Measurements from ENCODE around the gene ACAP3.

ACAP3 gene

DNA sequence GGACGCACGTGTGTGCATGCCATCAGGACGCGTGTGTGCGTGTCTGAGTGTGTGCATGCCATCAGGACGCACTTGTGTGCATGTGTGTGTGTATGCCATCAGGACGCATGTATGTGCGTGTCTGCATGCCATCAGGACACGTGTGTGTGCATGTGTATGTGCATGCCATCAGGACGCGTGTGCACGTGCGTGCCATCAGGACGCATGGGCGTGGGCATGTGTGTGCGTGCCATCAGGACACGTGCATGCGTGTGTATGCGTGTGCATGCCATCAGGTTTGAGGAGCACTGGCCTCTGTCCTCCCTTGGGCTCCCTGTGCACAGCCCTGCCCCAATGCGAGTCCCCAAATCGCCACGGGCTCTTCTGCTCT, 48.6 kb downstream of the ACAP3 start:
- Histone ChIP-seq H3K4me3 (replicated peaks; ENCODE audit: insufficient read depth, low read length) (no peak overlapping the region), H3K27ac (replicated peaks) (peak overlapping the region; percentile 73; the same call in 1 of the 2 replicates), H3K27me3 (ENCODE audit: insufficient read depth, poor library complexity, severe bottlenecking) (no peaks in the 10 kb centered on the region)
- no peak for DNase-seq (ENCODE audit: low read depth in 1 of 2, low spot score in 1 of 2)
- TF ChIP-seq, protein P1, sequence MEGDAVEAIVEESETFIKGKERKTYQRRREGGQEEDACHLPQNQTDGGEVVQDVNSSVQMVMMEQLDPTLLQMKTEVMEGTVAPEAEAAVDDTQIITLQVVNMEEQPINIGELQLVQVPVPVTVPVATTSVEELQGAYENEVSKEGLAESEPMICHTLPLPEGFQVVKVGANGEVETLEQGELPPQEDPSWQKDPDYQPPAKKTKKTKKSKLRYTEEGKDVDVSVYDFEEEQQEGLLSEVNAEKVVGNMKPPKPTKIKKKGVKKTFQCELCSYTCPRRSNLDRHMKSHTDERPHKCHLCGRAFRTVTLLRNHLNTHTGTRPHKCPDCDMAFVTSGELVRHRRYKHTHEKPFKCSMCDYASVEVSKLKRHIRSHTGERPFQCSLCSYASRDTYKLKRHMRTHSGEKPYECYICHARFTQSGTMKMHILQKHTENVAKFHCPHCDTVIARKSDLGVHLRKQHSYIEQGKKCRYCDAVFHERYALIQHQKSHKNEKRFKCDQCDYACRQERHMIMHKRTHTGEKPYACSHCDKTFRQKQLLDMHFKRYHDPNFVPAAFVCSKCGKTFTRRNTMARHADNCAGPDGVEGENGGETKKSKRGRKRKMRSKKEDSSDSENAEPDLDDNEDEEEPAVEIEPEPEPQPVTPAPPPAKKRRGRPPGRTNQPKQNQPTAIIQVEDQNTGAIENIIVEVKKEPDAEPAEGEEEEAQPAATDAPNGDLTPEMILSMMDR (IDR thresholded peaks at IDR 0.05; ENCODE audit: insufficient read depth, low read length): no peak
- TF ChIP-seq POLR2AphosphoS5 (IDR thresholded peaks at IDR 0.05; ENCODE audit: low read depth): 0 out of 2 replicates have a peak, but pooled peaks have one; percentile 48

DNA sequence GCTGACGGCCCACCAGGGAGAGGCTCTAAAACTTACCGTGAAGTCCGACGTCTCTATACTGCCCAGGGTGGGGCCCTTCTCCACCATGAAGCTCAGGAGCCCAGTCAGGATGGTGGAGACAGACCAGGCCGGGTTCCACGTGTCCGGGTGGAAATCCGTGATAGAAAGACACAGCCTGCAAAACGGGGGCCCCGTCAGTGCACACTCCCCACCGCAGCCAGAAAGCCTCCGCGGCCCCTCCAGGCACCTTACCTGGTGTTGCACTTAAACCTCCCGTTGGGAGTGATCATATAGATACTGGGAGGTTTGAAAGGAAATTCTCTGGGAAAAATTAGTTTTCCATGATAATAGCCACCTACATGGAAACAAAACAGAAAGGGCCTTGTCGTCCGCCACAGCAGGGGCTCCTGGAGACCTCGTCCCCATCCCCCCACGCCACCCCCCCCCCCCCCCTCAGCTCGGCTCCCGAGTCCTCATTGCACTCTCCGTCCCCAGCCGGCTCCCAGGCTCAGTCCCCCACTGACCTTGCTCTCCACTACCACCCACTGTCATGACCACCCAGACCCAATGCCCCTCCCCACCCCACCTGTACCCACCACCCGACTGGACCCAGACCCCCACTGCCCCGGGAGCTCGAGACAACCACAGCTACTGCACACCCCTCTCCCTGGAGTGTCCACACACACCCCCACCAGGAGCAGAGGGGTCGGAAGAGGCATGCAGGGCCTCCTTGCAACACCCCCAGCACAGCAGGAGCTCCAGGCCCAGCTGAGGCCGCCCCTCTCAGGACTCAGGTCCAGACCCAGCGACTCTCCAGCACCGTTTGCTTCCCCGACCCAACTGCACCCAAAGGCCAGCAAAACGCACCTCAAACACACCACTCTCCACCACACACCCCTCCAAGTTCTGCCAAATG, 50.5 kb downstream of the ACAP3 start:
- DNase-seq (ENCODE audit: low read depth in 1 of 2, low spot score in 1 of 2): no peak
- Histone ChIP-seq H3K27ac (replicated peaks) (no peak overlapping the region), H3K4me3 (replicated peaks; ENCODE audit: insufficient read depth, low read length) (no peak overlapping the region), H3K27me3 (ENCODE audit: insufficient read depth, poor library complexity, severe bottlenecking) (no peaks in the 10 kb centered on the region)
- TF ChIP-seq, protein P2, sequence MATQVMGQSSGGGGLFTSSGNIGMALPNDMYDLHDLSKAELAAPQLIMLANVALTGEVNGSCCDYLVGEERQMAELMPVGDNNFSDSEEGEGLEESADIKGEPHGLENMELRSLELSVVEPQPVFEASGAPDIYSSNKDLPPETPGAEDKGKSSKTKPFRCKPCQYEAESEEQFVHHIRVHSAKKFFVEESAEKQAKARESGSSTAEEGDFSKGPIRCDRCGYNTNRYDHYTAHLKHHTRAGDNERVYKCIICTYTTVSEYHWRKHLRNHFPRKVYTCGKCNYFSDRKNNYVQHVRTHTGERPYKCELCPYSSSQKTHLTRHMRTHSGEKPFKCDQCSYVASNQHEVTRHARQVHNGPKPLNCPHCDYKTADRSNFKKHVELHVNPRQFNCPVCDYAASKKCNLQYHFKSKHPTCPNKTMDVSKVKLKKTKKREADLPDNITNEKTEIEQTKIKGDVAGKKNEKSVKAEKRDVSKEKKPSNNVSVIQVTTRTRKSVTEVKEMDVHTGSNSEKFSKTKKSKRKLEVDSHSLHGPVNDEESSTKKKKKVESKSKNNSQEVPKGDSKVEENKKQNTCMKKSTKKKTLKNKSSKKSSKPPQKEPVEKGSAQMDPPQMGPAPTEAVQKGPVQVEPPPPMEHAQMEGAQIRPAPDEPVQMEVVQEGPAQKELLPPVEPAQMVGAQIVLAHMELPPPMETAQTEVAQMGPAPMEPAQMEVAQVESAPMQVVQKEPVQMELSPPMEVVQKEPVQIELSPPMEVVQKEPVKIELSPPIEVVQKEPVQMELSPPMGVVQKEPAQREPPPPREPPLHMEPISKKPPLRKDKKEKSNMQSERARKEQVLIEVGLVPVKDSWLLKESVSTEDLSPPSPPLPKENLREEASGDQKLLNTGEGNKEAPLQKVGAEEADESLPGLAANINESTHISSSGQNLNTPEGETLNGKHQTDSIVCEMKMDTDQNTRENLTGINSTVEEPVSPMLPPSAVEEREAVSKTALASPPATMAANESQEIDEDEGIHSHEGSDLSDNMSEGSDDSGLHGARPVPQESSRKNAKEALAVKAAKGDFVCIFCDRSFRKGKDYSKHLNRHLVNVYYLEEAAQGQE (IDR thresholded peaks at IDR 0.05; ENCODE audit: insufficient replicate concordance, low read depth): no peak
- TF ChIP-seq, protein P1 (IDR thresholded peaks at IDR 0.05; ENCODE audit: insufficient read depth, low read length): no peak
- TF ChIP-seq SPI1 (IDR thresholded peaks at IDR 0.05; ENCODE audit: borderline replicate concordance, low read depth) (no peak), GABPA (IDR thresholded peaks at IDR 0.05; ENCODE audit: low read depth) (no peak), POLR2AphosphoS5 (IDR thresholded peaks at IDR 0.05; ENCODE audit: low read depth) (no peak)

DNA sequence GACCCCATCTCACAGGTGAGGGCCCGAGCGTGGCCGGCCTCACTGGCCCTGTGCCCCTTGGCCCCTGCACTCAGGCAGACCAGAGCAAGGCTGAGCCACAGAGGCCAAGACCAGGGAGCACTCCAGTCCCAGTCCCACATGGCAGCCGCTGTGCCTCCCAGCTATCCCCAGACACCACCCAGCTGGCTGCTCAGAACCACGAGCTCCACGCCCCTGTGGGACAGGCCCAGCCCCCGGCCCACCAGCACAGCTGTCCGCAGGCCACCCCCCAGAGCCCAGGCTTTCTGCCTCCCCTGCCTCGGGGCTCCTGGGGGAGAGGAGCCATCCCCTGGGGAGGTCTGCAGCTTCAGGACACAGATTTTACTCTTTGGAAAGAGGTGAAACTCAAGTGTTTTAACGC, 52.1 kb downstream of the ACAP3 start:
- Histone ChIP-seq H3K27ac (replicated peaks) (no peak overlapping the region), H3K27me3 (ENCODE audit: insufficient read depth, poor library complexity, severe bottlenecking) (no peaks in the 10 kb centered on the region), H3K4me3 (replicated peaks; ENCODE audit: insufficient read depth, low read length) (no peak overlapping the region)
- DNase-seq (ENCODE audit: low read depth in 1 of 2, low spot score in 1 of 2): no peak
- TF ChIP-seq SPI1 (IDR thresholded peaks at IDR 0.05; ENCODE audit: borderline replicate concordance, low read depth): no peak

DNA sequence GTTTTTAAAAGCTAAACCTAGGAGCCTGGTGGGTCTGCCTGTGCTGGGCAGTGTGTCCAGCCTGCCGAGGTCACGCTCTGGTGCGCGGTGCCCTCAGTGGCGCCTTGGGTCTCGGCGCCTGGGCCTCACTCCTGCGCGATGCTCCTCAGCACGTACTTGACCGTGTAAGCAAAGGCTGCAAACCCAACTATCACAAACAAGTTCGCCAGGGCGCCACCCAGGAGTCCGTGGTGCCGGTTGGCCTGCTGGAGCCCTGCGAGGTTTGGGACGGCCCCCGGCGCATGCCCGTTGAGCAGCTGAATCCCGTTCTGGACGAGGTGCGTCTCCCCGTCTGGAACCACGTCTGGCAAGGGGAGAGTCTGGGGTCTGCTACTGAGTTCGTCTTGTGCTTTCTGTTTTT, 52.7 kb downstream of the ACAP3 start:
- H3K27me3 ChIP-seq (ENCODE audit: insufficient read depth, poor library complexity, severe bottlenecking): no peaks in the 10 kb centered on the region
- DNase-seq (ENCODE audit: low read depth in 1 of 2, low spot score in 1 of 2): no peak
- TF ChIP-seq GABPA (IDR thresholded peaks at IDR 0.05; ENCODE audit: low read depth): no peak
- TF ChIP-seq, protein P1 (IDR thresholded peaks at IDR 0.05; ENCODE audit: insufficient read depth, low read length): no peak
- TF ChIP-seq POLR2AphosphoS5 (IDR thresholded peaks at IDR 0.05; ENCODE audit: low read depth): no peak
- TF ChIP-seq, protein P2 (IDR thresholded peaks at IDR 0.05; ENCODE audit: insufficient replicate concordance, low read depth): no peak
- H3K4me3 ChIP-seq (replicated peaks; ENCODE audit: insufficient read depth, low read length): no peak overlapping the region
- no peak overlapping the region for H3K27ac ChIP-seq (replicated peaks)

All from HL-60 (cell line).